ENCODE results near the gene OR6N2.

Gene OR6N2

GRCh38 chr1:158781104-158781503 lies at the start of gene OR6N2:
TSS of gene OR6N2 (minus strand) at chr1:158781204. CDS start at chr1:158777635, 3,569 bp downstream.
- no peak for DNase-seq (ENCODE audit: low read depth)

GRCh38 chr1:158830074-158830677 lies 49.2 kb upstream of the OR6N2 start:
- no peak for DNase-seq (ENCODE audit: low read depth)

GRCh38 chr1:158821723-158822122 lies 40.7 kb upstream of the OR6N2 start:
- no peak for DNase-seq (ENCODE audit: low read depth)

GRCh38 chr1:158819461-158820443 lies 38.7 kb upstream of the OR6N2 start:
- peak; percentile 92 for DNase-seq (ENCODE audit: low read depth)

GRCh38 chr1:158818975-158819431 lies 38.0 kb upstream of the OR6N2 start:
- DNase-seq (ENCODE audit: low read depth): peak; percentile 74

- no peak for DNase-seq (ENCODE audit: low read depth)
Observed at GRCh38 chr1:158818560-158818959, 37.6 kb upstream of the OR6N2 start.

- no peak for DNase-seq (ENCODE audit: low read depth)
Observed at GRCh38 chr1:158814970-158815369, 34.0 kb upstream of the OR6N2 start.

- DNase-seq (ENCODE audit: low read depth): no peak
Observed at GRCh38 chr1:158813164-158813563, 32.2 kb upstream of the OR6N2 start.

- no peak for DNase-seq (ENCODE audit: low read depth)
Observed at GRCh38 chr1:158812336-158812735, 31.3 kb upstream of the OR6N2 start.

- DNase-seq (ENCODE audit: low read depth): no peak
Observed at GRCh38 chr1:158810311-158810710, 29.3 kb upstream of the OR6N2 start.

- no peak for DNase-seq (ENCODE audit: low read depth)
Observed at GRCh38 chr1:158809862-158810261, 28.9 kb upstream of the OR6N2 start.

GRCh38 chr1:158809256-158809655 lies 28.3 kb upstream of the OR6N2 start:
- no peak for DNase-seq (ENCODE audit: low read depth)

- peak; percentile 75 for DNase-seq (ENCODE audit: low read depth)
Observed at GRCh38 chr1:158806916-158807536, 26.0 kb upstream of the OR6N2 start.

- DNase-seq (ENCODE audit: low read depth): no peak
Observed at GRCh38 chr1:158803678-158804077, 22.7 kb upstream of the OR6N2 start.

GRCh38 chr1:158801396-158801795 lies 20.4 kb upstream of the OR6N2 start:
- DNase-seq (ENCODE audit: low read depth): no peak

GRCh38 chr1:158800526-158800925 lies 19.5 kb upstream of the OR6N2 start:
- DNase-seq (ENCODE audit: low read depth): no peak

GRCh38 chr1:158799689-158800088 lies 18.7 kb upstream of the OR6N2 start:
- DNase-seq (ENCODE audit: low read depth): peak; percentile 39

- no peak for DNase-seq (ENCODE audit: low read depth)
Observed at GRCh38 chr1:158798531-158798930, 17.5 kb upstream of the OR6N2 start.

GRCh38 chr1:158794247-158794646 lies 13.2 kb upstream of the OR6N2 start:
- DNase-seq (ENCODE audit: low read depth): no peak

GRCh38 chr1:158793604-158794003 lies 12.6 kb upstream of the OR6N2 start:
- DNase-seq (ENCODE audit: low read depth): peak; percentile 6

- no peak for DNase-seq (ENCODE audit: low read depth)
Observed at GRCh38 chr1:158771950-158772866, 8.8 kb downstream of the OR6N2 start, which contains the start of gene OR6N1. TSS of gene OR6N1 (minus strand) at chr1:158772195. CDS start at chr1:158766682, 5,513 bp downstream.

Data from amniotic epithelial cell (primary cell).